Lower leg skin (tissue), 4 donors: ENCODE data around the gene ASAP2. TPM values are rescaled to one million over a fixed set of nuclear protein-coding genes. Genes with fewer than 3 reads are reported as not detected.

Experiments
- DNase-seq, 2 donors: peaks; one replicate each; pipeline ENCODE4 v3.0.0-alpha.2; 2019; ENCODE audit warnings: low spot score in 2 of 2
- H3K4me3 ChIP-seq: fragments of 200-600 bp; sonication (generic); 2 replicates; pipeline ENCODE4 v1.5.1; 2017; ENCODE audit warnings: mild to moderate bottlenecking, low read depth; ENCODE audit not compliant: poor library complexity, severe bottlenecking
- POLR2A ChIP-seq, 2 donors: fragments of 450-650 bp; IDR thresholded peaks; one replicate each; pipeline ENCODE4 v1.6.1; 2016 to 2017; ENCODE audit warnings: antibody characterized with exemption in 2 of 2, mild to moderate bottlenecking in 1 of 2, moderate library complexity in 1 of 2
- WGBS, 2 donors: methylation state at CpG; one replicate each; pipeline ENCODE4 v1.1.5; 2018; 5-methylcytosine and 5-hydroxymethylcytosine counted together
- intact Hi-C: fragments of 100-400 bp; cut with DNase I; formaldehyde crosslinking; loops from one replicate; pipeline ENCODE4 v1.15.0; 2023; ENCODE audit warnings: low total_unique reads
- total RNA-seq, 4 donors: library from RNA; depleted of rRNA; stranded (reverse); fragments of >200 nt; gene quantifications; one replicate each; pipeline ENCODE4 v1.1.0, GENCODE V29; 2016
- TF ChIP-seq, protein P1 (sequence below), 3 donors: fragments of 450-650 bp; IDR thresholded peaks; one replicate each; pipeline ENCODE4 v1.5.1; 2016; ENCODE audit warnings: antibody characterized with exemption in 3 of 3, mild to moderate bottlenecking in 3 of 3, moderate library complexity in 2 of 3

The ASAP2 gene
- total RNA-seq, 4 donors from 2014 or later, result 30.4 to 40.7 (median 33.1) TPM

- intact Hi-C loops, result no loop called here
- no peak for TF ChIP-seq POLR2A (IDR thresholded peaks at IDR 0.05)
- TF ChIP-seq, protein P1, sequence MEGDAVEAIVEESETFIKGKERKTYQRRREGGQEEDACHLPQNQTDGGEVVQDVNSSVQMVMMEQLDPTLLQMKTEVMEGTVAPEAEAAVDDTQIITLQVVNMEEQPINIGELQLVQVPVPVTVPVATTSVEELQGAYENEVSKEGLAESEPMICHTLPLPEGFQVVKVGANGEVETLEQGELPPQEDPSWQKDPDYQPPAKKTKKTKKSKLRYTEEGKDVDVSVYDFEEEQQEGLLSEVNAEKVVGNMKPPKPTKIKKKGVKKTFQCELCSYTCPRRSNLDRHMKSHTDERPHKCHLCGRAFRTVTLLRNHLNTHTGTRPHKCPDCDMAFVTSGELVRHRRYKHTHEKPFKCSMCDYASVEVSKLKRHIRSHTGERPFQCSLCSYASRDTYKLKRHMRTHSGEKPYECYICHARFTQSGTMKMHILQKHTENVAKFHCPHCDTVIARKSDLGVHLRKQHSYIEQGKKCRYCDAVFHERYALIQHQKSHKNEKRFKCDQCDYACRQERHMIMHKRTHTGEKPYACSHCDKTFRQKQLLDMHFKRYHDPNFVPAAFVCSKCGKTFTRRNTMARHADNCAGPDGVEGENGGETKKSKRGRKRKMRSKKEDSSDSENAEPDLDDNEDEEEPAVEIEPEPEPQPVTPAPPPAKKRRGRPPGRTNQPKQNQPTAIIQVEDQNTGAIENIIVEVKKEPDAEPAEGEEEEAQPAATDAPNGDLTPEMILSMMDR (IDR thresholded peaks at IDR 0.05), result no peak
- 87 to 94% methylated on average over 7 of the region's 7 CpGs for WGBS, 2 donors
- DNase-seq, result peak in 1 of 2 donors; percentile 45
- H3K4me3 ChIP-seq, result no peak overlapping the region
These were observed 25.5 kb downstream of the ASAP2 start for GRCh38 chr2:9232166-9232479.

- DNase-seq, result peak in 1 of 2 donors; percentile 1
- H3K4me3 ChIP-seq, result no peak overlapping the region
- TF ChIP-seq POLR2A (IDR thresholded peaks at IDR 0.05), result no peak
- TF ChIP-seq, protein P1 (IDR thresholded peaks at IDR 0.05), result no peak
- WGBS, 2 donors, result 69 to 80% methylated on average over 7 of the region's 7 CpGs
- intact Hi-C loops, result no loop called here
These were observed 26.3 kb downstream of the ASAP2 start for GRCh38 chr2:9232886-9233285.

DNA sequence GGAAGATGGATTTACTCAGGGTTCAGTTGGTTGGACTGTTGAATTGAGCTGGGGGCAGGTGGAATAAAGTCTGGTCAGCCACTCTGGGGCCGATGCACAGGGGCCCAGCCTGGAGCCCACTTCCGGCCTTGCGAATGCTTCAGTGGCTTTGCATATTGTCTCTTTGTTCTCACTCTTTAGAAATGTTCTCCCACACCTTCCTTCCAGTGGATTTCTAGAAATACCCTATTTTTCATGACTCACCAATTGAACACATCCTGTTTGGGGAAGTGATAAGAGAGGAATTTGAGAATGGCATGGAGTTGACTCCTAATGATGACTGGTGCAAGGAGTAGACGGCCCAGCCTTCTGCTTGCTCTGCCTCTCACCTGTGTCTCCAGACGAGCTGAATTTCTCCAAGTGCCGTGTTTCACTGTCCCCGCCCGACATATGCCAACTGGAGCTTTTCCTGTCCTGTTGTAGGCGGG is 28.1 kb downstream of the ASAP2 start:
- intact Hi-C loops, result no loop called here
- DNase-seq, result peak in 1 of 2 donors; percentile 72
- TF ChIP-seq, protein P1 (IDR thresholded peaks at IDR 0.05), result no peak
- TF ChIP-seq POLR2A (IDR thresholded peaks at IDR 0.05), result no peak
- no peak overlapping the region for H3K4me3 ChIP-seq
- 43 to 45% methylated on average over 9 of the region's 9 CpGs for WGBS, 2 donors

- 28 to 34% methylated on average over 15 to 16 of the region's 16 CpGs for WGBS, 2 donors
These were observed 28.8 kb downstream of the ASAP2 start for GRCh38 chr2:9235147-9236044.

DNA sequence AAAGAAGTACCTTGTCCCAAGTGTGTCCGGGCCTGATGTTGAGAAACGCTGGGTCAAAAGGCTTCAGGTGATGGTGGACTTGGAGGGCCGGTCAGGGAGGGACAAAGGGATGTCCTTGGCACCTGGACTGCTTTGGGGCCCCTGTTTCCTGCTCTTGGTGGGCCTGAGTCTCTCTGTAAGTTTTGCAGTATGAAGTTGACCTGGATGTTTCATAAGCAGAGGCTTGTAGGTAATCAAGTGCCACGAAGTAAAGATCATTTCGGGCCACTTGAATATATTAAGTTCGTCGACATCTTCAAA is 29.4 kb downstream of the ASAP2 start:
- no peak for TF ChIP-seq POLR2A (IDR thresholded peaks at IDR 0.05)
- DNase-seq, result peak in 1 of 2 donors; percentile 72
- WGBS, 2 donors, result 78 to 81% methylated on average over 7 of the region's 7 CpGs
- H3K4me3 ChIP-seq, result no peak overlapping the region
- intact Hi-C loops, result no loop called here

More at GRCh38 chr2:9235147-9236044, 28.8 kb downstream of the ASAP2 start:
- intact Hi-C loops, result no loop called here
- TF ChIP-seq, protein P1 (IDR thresholded peaks at IDR 0.05), result no peak
- TF ChIP-seq POLR2A (IDR thresholded peaks at IDR 0.05), result no peak
- peak in 1 of 2 donors; percentile 85 for DNase-seq
- H3K4me3 ChIP-seq, result no peak overlapping the region

- no peak for TF ChIP-seq POLR2A (IDR thresholded peaks at IDR 0.05)
- TF ChIP-seq, protein P1 (IDR thresholded peaks at IDR 0.05), result no peak
- no peak overlapping the region for H3K4me3 ChIP-seq
- DNase-seq, result peak in 1 of 2 donors; percentile 82
- intact Hi-C loops, result no loop called here
- 50 to 74% methylated on average over 6 of the region's 6 CpGs for WGBS, 2 donors
These were observed 30.3 kb downstream of the ASAP2 start for GRCh38 chr2:9236867-9237266.
